ENCODE results near the gene CCL20.
"Not testable (repeated sequence)": the region's sequence is repeated elsewhere in the genome, so short reads cannot be mapped to it uniquely, and the experiment has no call there.

- not testable (repeated sequence) for TF ChIP-seq CTCF (IDR thresholded peaks at IDR 0.05 in 4 of 5, conservative IDR thresholded peaks at IDR 0.05 in 1 of 5); POLR2A (IDR thresholded peaks at IDR 0.05)
These were observed 16.9 kb upstream of the CCL20 start for GRCh38 chr2:227796768-227797167.
